LNCAP (cell line): Measurements from ENCODE around the gene SELENOW.
A peak's percentile ranks its signal among the peaks of the same experiment; 100 is the strongest.
"Not testable (repeated sequence)": the region's sequence is repeated elsewhere in the genome, so short reads cannot be mapped to it uniquely, and the experiment has no call there.

ENCODE experiments used
- TF ChIP-seq, protein P1 (sequence below): fragments of 450-650 bp; IDR thresholded peaks from 2 replicates; pipeline ENCODE4 v1.5.1; 2017; ENCODE audit warnings: mild to moderate bottlenecking

SELENOW gene

GRCh38 chr19:47802521-47803043 is 24.1 kb downstream of the SELENOW start:
- TF ChIP-seq, protein P1, sequence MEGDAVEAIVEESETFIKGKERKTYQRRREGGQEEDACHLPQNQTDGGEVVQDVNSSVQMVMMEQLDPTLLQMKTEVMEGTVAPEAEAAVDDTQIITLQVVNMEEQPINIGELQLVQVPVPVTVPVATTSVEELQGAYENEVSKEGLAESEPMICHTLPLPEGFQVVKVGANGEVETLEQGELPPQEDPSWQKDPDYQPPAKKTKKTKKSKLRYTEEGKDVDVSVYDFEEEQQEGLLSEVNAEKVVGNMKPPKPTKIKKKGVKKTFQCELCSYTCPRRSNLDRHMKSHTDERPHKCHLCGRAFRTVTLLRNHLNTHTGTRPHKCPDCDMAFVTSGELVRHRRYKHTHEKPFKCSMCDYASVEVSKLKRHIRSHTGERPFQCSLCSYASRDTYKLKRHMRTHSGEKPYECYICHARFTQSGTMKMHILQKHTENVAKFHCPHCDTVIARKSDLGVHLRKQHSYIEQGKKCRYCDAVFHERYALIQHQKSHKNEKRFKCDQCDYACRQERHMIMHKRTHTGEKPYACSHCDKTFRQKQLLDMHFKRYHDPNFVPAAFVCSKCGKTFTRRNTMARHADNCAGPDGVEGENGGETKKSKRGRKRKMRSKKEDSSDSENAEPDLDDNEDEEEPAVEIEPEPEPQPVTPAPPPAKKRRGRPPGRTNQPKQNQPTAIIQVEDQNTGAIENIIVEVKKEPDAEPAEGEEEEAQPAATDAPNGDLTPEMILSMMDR: no peak

DNA sequence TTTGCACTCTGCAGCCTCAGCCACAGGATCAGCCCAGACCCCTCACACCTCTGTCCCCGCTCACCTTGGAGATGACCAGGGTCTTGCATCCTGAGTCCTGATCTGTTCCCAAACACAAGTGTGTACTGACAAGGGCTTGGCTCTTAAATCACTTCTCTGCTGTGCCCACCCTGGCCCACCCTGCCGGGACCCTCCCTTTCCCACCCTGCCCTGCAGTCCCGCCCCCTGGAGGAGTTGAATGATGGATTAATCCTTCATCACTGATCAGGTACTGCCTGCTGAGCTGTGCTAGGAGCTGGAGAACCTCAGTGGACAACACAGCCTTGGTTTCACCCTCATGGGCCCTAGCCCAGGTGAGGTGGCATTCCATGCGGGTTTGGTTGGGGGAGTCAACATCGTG is 25.9 kb downstream of the SELENOW start, which contains the start of gene TPRX1:
TSS of gene TPRX1 (minus strand) at position 101 of the 400 bp plus-strand sequence. CDS start at position 89, 12 bp downstream.
- TF ChIP-seq, protein P1: not testable (repeated sequence)

DNA sequence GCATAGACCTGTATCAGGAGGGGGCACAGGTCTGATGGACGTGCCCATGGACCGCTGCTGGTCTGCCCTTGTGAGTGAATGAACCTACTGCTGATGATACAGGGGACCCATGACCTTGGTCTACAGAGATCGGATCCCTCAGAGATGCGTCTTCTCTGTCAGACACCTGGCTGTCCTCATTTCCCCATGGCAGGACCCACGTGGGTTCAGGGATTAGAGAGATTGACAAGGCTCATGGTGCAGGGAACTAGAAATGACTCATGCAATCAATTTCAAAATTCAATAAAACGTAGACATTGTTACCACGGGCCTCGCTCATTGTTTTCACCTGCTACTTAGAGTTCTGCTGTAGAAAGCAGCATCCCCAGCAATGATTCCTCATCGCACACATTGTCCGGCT is 26.8 kb downstream of the SELENOW start:
- TF ChIP-seq, protein P1: no peak

- TF ChIP-seq, protein P1: no peak
These were observed 27.9 kb downstream of the SELENOW start for GRCh38 chr19:47806435-47806834.

- TF ChIP-seq, protein P1: peak; percentile 48
These were observed 34.9 kb downstream of the SELENOW start for GRCh38 chr19:47813304-47813994.

DNA sequence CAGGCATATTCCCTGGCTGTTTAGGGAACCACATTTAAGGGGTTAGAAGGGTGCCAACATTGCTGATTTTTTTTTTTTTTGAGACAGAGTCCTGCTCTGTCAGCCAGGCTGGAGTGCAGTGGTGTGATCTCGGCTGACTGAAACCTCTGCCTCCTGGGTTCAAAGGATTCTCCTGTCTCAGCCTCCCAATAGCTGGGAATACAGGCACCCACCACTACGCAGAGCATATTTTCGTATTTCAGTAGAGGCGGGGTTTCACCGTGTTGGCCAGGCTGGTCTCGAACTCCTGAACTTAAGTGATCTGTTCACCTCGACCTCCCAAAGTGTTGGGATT is 35.5 kb downstream of the SELENOW start:
- TF ChIP-seq, protein P1: no peak

DNA sequence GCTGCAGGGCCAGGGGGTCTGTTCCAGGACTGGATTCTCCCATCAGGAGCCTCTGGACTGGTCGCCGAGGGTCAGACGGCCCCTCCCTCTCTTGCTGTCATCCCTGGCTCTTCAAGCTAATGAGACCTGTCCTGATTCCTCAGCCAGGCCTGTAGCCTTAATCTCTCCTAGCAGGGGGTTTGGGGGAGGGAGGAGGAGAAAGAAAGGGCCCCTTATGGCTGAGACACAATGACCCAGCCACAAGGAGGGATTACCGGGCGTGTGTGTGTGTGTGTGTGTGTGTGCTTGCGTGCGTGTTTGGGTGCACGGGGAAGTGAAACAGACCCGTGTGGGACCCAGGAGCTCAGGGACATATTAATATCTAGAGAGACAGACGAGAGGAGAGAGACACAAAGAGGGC is 41.4 kb downstream of the SELENOW start:
- TF ChIP-seq, protein P1: no peak
